ENCODE data around the gene SYT3.

The SYT3 gene

DNA sequence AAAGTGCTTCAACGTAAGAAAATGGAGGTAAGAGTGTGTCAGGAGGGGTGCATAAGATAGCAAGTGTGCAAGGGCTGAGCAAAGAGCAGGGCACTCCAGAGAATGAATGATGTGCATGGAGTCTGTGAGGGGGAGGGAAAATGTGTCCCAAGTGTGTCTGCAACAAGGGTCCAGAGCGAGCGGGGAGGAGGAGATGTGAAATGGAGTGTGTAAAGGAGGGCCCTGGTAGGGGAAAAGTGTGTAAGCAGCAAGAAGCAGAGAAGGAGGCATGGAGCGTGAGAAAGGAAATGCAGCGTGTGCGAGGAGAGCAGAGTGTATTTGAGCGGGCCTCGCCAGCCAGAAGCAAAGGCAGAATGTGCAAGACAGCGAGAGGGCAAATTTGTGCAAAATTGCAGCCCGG, 21.3 kb upstream of the SYT3 start:
- DNase-seq, result no peak

DNA sequence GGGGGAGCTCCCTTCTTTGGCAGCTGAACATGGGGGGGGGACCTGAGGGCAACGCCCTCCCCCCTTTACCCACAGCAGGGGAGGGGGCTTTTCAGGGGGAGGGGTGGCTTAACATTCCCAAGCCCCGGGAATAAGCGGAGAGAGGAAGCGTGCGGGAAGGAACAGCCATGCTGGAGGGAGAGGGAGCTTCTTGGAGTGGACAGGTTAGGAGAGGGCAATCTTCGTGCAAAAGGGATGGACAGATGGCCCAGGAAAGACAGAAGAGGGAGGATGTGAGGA, 20.3 kb upstream of the SYT3 start:
- no peak for DNase-seq

DNA sequence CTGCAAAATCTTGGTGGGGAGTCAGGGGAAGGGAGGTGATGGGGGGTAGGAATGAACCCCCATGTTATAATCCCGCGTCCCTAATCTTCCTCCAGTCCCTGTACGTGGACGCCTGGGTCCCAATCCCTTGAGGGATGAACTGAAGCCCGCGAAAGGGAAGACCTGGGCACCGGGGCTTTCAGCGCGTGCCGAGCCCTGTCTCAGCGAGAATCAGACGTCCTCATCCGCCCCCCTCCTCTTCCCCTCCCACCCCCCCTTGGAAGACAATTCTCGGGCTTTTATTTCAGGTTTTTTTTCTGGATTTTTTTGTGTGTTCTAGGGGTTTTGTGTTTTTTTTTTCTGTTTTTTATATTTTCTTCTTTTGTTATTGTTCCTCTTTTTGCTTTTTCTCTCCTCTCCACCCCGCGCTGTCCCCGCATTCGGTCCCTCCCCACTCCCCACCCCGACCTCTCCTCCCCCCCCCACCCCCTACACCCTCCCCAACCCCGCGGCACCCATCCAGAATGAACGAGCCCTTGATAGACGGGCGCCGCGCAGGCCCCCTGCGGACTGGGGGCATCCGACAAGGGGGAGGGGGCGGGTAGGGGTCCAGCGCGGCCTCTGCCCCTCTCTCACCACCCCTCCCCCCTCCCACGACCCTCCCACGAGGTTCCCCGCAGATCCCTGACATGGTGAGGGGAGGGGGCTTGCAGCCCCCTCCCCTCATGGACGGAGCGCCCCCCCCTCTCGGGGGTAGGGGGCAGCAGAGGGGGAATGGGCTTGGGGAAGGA, 19.8 kb upstream of the SYT3 start:
- no peak for DNase-seq

DNA sequence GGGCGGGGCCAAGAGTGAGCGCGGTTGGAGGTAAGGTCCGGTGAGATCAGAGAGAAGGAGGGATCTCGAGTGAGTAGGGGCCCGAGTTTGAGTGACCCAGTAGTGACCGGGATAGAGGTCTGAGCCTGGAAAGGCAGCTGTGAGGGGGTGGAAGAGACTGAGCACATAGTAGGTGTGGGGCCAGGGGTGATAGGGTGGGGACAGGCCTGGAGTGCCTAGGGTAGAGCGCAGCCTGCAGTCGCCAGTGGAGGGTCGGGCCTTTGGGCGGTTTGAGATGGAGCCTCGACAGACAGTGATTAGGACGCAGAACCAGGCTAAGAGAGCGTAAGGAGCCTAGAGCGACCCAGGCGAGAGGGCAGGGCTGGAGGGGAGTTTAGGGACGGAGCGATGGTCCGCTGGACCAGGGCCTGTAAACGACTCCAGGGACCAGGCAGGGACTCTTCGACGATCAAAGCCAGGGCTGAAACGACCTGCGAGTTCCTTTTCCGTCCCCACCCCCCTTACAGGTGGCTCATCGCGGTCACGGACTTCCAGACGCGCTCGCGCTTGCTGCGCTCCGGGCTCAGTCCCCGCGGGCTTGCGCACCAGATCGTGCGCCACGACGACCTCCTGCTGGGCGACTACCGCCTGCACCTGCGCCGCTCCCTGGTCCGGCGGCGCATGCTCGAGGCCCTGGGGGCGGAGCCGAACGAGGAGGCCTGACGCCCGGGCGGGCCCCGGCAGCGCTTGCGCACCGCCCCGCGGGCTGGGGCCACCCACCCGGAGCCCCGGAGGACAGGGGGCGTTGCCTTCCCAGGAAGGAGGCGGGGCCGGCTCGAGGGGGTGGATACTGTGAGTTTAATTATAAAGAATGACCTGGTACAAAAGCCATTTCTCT, 19.0 kb upstream of the SYT3 start:
- no peak for DNase-seq

DNA sequence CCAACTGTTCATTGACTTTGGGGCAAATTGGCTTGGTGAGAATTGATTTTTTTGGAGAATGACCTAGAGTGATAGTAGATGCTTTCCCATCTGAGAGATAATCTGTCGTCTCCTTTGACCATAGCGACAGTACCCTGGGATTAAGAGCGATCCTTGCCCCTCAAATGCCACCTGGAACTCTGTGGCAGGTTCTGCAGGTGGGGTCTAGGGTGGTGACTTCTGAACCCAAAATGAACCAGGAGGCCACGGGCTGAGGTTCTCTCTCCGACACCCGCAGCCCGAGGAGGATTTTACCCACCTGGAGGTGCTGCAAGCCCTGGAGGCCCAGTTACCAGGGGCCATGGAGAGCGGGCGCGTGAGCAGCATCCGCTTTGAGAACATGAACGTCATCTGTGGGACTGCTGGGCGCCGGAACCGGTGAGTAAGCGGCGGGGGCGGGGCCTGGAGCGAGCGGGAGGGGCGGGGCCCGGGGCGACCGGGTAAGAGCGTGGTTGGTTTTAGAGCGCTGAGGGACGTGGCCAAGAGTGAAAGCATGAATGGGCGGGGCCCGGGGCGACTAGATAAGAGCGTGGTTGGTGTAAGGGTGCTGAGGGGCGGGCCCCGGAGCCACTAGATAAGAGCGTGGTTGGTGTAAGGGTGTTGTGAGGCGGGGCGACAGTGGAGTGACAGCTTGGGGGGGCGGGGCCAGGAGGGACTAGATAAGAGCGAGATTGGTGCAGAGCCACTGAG, 18.2 kb upstream of the SYT3 start:
- DNase-seq, result no peak

DNA sequence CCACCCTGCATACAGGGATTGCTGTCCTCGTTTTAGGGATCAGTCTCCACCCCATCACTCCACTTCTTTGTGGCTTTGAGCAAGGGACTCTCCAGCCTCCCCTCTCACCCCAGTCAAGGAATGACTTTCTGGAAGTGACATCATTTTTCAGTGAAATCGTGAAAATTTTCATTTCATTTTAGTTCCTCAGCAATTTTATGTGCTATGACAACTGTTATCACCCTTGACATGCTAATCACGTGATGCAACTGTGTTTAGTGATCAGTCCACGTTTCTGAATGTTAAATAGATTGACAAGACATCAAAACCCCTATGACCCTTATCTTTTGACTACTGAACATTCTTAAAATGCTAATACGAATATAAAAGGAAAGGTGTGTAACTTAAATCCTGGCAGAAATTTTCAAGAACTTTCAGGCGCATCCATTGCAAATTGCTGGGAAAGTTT, 17.6 kb upstream of the SYT3 start:
- no peak for DNase-seq

DNA sequence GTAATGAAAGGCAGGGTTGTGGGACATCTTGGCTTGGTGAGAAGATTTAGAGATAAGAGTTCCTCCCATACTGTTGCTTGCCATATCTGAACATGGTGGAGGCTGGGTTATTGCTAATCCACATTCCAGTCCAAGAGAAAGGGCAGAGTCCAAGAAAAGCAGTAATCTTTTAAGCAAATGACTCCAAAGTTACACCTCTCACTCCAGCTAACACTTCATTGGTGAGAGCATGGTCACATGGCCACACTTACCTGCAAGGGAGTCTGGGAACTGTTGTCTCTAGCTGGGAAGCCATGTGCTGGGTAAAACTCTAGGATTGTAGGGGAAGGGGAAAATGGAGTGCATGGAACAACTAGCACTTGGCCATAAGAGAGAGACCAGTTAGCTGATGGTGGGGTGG, 15.2 kb upstream of the SYT3 start:
- no peak for DNase-seq

DNA sequence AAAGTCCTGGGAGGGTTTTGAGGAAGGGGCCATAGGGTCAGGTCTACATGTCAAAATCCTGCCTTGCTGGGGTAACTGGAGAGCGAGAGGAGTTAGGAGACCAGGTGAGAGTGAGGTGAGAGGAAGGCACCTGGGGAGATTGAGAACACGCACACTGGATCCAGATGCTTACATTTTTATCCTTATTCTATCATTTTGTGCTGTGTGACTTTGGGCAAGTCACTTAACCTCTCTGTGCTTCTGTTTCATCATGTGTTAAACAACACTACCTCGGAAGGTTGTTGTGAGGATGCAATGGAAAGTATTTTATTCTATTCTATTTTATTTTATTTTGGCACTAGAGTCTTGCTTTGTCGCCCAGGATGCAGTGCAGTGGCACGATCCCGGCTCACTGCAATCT, 13.0 kb upstream of the SYT3 start:
- DNase-seq, result no peak

DNA sequence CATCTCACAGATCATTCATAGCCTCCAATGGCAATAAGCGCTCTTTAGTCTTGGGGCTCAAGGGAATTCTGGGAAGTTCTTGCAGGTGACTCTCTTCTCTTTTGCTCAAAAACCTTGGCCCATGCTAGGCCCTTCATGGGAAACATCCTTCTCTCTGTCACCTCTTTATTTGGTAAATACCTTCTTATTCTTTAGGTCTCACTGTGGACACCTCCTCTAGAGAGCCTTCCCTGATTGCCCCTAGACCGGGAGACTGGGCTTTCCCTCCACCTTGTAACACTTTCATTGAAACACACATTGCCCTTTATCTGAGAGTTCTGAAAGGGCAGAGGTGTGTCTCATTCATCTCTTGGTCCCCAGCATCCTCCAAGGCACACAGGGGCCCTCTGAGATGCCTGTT, 11.5 kb upstream of the SYT3 start:
- no peak for DNase-seq

DNA sequence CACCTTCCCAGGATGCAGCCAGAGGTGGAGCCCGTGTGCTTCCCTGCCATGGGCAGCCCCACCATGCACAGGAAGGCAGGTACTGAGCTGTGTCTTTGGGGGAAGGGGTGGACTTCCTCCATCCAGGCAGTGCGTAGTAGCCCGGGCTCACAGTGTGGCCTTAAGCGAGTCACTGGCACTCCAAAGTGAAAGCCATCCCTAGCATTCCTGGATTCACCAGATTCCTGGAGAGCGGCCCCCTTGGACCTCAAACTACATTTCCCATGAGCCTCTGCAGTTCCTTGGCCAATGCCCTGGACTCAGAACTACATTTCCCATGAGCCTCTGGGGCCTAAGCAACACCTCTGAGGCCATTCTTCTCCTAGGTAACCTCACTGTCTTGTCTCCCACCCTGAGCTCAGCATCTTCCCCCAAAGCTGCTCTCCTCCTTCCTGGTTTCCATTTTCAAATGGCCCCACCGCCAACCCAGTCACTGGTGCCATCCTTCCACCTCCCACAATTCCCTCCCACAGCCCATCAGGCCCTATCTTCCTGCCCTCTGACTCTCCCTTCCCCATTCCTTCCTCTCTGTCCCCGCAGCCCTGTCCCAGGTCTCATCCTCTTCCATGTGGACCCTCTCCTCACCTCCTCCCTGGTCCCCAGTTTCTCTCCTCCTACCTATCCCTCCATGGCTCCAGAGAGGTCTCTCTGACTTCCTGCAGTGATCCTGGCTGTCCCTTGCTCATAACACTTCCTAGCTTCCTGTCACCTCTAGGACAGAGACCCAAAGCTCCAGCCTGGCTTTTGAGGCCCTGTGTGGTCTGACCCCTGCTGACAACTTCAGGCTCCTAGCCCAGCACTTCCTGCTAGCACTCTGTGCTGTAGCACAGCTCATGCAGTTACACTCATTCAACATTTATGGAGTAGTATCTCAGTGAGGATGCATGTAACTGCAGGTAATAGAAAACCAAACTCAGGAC, 10.0 kb upstream of the SYT3 start, which contains the start of gene C19orf81:
Gene C19orf81, plus strand, starts transcription at position 13 of the 959 bp plus-strand sequence. Its CDS starts 0 bp downstream, at position 13.
- DNase-seq, result no peak

DNA sequence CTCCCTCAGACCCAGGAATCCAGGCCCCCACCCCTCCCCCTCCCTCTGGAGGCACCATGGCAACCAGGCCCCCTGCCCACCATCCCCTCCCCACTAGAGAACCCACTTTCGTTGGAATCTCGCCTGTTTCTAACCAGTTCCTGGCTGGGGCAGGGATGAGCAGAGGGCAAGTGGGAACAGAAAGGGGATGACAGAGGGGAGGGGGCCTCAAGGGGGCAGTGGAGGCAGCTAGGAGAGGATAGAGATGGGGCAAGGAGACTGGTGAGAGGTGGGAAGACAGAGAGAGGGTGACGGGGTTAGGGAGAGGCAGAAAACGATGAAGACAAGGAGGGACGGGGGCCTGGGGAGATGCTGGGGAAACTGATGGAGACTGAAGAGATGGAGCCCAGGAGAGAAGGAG, 9.0 kb upstream of the SYT3 start:
- no peak for DNase-seq

DNA sequence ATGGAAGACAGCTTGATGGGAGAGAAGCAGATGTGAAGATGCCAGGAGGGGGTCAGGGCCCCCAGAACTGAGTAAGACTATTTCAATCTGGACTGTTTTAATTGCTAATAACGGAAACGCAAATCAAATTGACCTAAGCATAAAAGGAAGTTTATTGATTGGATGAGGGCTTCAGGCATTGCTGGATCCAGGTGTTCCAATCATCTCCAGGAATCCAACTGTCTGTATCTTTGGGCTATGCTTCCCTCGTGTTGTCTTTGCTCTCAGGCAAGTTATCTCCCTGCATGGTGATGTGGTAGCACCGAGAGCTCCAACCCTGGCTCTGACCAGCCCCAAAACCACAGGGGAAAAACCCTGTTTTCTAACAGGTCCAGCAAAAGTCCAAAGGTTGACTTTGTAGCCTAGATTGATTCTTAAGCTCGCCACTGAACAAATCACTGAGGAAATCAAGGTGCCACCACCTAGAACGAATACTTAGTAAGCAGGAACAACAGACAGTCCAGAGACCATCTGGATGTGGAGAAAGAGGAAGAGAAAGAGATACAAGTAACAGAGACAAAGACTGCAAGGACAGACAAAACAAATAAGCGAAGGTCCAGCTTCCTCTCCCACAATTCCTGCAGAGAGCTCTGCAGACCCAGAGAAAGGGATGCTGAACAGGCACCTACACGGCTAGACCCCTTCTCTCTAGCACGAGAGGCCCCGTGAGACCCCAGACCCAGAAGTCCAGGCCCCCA, 8.4 kb upstream of the SYT3 start:
- no peak for DNase-seq

DNA sequence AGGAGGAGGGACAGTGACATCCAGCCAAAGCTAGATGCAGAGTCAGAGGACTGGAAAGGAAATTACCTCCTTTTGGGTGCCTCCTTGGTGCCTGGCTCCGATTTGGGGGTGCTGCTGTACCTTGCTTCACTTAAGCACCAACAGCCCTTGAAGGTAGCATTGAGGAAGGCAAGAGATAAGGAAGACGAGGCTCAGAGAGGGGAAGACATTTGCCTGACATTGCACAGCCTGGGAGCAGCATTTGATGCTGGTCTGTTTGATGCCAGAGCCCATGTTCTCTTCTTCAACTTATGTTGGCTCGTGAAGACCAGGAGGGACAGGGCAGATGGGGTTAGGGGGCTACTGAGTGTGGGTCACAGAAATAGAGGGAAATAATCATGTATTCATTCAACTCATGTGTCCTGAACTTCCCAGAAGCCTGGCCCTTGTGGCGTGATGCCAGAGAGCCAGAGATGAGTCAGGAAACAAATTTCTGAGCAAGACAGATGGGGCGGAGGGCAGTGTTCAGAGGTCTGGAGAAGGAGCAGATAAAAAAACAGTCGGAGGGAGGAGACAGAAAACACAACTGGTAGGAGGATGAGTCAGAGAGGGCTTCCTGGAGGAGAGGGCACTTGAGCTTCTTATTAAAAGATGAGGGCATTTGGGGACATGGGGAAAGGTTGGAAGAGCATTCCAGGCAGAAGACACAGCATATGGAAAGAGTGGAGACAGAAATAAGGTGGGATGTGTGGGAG, 6.6 kb upstream of the SYT3 start:
- DNase-seq, result no peak

DNA sequence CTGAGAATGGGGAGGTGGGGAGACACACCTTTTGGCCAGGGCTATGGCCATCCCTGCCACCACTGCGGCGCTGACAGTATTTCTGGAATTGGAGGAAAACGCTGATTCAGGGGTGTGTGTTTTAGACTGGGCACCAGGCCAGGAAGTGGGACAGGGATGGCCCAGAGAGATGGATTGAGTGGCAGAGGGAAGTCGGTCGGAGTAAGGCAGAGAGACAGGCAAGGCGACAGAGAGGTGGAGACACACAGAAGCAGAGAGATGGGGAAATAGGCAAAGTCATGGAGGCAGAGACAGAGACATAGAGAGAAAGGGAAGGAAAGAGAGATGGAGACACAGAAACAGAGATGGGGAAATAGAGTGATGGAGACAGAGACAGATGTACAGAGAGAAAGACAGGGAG, 5.4 kb upstream of the SYT3 start:
- DNase-seq, result no peak

DNA sequence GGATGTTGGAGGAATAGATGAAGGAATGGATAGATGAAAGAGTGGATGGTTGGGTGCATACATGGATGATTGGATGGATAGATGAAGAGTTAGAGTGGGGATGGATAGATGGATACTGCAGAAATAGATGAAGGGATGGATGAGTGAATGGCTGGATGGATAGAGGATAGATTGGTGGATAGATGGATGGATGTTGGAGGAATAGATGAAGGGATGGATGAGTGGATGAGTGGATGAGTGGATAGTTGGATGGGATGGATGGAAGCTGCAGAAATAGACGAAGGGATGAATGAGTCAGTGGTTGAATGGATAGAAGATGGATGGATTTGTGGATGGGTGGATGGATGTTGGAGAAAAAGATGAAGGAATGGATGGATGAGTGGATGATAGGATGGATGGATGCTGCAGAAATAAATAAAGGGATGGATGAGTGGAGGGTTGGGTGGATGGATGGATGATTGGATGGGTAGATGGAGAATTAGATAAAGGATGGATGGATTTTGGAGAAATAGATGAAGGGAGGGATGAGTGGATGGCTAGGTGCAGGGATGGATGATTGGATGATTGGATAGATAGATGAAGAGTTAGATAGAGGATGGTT, 4.7 kb upstream of the SYT3 start:
- DNase-seq, result no peak

DNA sequence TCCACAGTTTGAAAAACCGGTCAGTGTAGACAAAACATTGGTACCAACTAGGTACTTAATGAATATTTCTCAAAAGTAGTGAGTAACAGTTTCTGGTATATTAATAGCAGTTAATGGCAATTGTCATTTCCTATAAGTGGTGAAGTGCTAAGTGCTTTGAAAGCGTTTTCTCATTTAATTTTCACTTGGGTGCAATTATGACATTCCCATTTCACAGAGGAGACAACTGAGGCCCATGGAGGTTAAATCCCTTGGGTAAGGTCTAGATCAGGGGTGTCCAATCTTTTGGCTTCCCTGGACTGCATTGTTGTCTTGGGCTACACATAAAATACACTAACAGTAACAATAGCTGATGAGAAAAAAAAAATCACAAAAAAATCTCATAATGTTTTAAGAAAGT, 687 bp upstream of the SYT3 start:
- no peak for DNase-seq

DNA sequence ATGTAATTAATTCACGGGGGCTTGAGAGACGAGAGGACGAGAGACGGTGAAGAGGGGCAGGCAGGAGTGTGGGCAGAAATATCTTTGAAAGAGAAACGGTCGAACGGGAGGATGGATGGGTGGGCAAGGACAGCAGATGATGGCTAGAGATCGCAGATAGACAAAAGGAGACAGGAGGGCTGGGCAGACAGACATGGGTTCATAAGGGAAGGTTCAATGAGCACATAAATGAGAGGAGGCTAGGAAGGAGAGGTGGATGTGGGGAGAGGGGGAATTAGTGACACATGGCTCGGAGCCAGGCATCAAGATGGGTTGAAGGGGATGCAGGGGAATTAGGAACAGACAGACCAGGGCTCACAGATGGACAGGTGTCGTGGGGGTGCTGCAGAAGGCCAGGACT, 1.1 kb downstream of the SYT3 start:
- DNase-seq, result no peak

DNA sequence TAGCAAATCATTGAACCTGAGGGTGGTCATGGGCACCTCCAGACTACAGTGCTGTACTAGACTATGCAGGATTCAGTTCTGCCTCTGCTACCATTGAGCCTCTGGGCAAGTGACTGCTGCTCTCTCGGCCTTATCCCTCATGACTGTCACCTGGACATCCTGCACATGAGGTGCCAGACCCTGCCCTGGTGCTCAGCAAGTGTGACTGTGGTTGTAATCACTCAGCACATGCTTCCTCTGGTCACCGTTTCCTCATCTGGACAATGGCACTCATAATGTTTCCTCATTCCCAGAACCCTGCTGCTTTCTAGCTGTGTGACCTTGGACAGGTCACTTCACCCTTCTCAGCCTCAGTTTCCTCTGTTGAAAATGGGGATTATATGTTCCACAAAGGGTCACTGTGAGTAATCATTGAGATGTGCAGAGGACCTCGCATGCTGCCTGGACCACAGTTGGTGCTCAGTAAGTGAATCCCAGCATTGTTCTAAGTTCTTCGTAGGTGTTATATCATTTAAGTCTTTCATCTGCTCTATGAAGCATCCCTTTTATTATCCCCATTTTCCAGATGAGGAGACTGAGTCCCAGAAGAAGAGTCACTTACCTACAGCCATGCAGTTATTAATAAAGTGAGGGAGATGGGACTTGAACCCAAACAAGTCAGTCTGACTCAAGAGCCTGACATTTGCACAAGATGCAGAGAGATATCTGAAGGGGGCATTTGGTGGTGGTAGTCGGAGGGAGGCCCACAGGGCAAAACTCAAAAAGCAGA, 3.2 kb downstream of the SYT3 start:
- no peak for DNase-seq

DNA sequence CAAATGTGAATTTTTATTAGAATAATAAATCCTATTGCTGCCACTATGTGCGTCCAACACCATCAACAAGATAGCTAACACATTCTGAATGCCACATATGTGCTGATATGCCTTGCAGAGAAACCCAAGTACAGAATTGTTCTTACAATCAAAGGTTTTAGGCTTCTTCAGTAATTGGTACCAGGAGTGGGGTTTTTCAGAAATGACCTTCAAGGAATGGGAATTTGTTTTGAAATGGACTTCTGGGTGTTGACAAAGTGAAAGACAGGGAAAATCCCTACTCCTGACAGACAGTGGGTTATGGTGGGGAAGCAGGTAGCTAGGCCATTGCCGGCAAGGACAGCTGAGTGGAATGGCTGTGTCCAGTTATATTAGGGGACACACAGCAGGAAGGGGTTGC, 5.7 kb downstream of the SYT3 start:
- no peak for DNase-seq

DNA sequence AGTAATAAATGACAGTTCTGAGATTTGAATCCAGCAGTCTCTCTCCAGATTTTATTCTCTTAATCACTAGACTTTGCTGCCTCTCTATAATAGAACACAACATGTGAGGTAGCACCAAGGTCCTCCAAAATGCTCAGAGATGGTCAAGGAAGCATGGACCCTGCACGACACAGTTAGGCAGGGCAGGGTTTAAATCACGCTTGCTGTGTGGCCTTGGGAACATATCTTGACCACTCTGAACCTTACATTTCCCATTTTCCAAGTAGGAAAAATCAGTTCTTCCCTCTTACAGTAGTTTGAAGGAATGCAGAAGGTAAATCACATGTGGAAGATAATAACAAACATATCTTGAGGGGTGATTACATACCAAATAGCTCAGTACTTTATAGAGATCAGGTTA, 6.3 kb downstream of the SYT3 start:
- DNase-seq, result no peak
